Body of pancreas (tissue), 4 donors: ENCODE data around the gene WASF3.

ENCODE experiments used
- POLR2A ChIP-seq, 3 donors: fragments of 450-650 bp; IDR thresholded peaks; one replicate each; pipeline ENCODE4 v1.6.1; 2016; ENCODE audit warnings: antibody characterized with exemption in 3 of 3, mild to moderate bottlenecking in 2 of 3
- TF ChIP-seq, protein P1 (sequence below), 7 experiments: fragments of 450-650 bp in 4 of 7; fragments of 200-600 bp in 3 of 7; sonication (generic) in 3 of 7; IDR thresholded peaks; one replicate each; pipeline ENCODE4 v1.5.1; 2016 to 2019; ENCODE audit warnings: antibody characterized with exemption in 7 of 7

DNA sequence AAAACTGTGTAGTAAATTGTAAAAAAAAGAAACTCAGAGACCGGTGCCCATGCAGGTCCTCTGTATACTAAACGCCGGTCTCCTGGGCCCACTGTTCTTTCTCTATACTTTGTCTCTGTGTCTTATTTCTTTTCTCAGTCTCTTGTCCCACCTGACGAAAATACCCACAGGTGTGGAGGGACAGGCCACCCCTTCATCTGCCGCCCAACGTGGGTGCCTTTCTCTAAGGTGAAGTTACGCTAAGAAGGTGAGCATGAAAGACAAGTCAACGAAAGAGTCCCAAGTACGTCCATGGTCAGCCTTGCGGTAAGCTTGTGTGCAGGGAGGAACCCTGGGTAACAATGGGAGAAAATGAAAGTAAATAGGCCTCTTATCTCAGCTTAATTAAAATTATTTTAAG is 48.0 kb upstream of the WASF3 start:
- TF ChIP-seq, protein P1, sequence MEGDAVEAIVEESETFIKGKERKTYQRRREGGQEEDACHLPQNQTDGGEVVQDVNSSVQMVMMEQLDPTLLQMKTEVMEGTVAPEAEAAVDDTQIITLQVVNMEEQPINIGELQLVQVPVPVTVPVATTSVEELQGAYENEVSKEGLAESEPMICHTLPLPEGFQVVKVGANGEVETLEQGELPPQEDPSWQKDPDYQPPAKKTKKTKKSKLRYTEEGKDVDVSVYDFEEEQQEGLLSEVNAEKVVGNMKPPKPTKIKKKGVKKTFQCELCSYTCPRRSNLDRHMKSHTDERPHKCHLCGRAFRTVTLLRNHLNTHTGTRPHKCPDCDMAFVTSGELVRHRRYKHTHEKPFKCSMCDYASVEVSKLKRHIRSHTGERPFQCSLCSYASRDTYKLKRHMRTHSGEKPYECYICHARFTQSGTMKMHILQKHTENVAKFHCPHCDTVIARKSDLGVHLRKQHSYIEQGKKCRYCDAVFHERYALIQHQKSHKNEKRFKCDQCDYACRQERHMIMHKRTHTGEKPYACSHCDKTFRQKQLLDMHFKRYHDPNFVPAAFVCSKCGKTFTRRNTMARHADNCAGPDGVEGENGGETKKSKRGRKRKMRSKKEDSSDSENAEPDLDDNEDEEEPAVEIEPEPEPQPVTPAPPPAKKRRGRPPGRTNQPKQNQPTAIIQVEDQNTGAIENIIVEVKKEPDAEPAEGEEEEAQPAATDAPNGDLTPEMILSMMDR (IDR thresholded peaks at IDR 0.05): no peak
- no peak for TF ChIP-seq POLR2A (IDR thresholded peaks at IDR 0.05)
